GM18511 (cell line): Measurements from ENCODE around the gene ZNF513.
"Not testable (repeated sequence)": the region's sequence is repeated elsewhere in the genome, so short reads cannot be mapped to it uniquely, and the experiment has no call there.

Source experiments
- ATAC-seq: cut with Tn5 transposase; IDR thresholded peaks from one replicate; pipeline ENCODE4 v1.9.1; 2021; ENCODE audit warnings: mild to moderate bottlenecking, moderate library complexity; ENCODE audit not compliant: unreplicated experiment

Gene ZNF513, protein sequence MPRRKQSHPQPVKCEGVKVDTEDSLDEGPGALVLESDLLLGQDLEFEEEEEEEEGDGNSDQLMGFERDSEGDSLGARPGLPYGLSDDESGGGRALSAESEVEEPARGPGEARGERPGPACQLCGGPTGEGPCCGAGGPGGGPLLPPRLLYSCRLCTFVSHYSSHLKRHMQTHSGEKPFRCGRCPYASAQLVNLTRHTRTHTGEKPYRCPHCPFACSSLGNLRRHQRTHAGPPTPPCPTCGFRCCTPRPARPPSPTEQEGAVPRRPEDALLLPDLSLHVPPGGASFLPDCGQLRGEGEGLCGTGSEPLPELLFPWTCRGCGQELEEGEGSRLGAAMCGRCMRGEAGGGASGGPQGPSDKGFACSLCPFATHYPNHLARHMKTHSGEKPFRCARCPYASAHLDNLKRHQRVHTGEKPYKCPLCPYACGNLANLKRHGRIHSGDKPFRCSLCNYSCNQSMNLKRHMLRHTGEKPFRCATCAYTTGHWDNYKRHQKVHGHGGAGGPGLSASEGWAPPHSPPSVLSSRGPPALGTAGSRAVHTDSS

DNA sequence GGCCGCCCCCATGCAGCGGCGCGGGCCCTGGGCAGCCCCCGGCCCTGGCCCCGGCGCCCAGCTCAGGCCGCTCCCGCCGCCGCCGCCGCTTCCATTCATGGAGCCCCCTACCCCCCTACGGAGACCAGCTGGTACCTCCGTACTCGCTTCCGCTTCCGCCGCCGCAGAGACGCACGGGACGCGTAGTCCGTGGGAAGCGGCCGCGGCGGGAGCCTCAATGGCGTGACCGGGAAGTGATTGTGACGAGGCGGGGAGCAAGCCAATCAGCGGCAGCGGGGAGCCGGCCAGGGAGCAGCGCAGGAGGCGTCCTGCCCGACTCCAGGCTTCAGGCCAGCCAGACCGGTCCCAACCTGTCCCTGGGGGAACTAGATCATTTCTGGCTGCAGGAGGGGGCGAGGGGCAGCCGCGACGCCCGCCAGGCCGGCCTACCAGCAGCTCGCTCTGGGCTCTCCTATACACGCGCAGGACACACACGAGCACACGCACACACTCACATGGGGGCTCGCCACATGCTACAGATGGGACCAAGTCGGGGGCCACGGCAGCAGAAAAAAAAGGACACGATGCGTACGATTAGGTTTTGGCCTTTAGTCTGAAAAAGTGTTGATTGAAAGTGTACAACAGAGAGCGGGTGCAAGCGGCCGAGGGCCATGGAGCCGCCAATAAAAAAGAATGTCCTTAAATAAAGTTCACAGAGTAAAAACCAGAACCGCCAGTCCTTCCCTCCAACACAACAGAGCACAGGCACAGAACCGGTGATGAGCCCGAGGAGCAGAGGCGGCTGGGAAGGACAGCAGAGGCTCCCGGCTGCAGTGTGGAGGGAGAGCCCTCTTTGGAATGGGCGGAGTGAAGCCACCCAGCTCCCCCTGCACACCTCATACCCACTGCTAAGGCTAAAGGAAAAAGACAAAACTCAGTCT, at the start of gene ZNF513:
TSS of gene ZNF513 (minus strand) at position 109 of the 920 bp plus-strand sequence. CDS start 208 bp downstream, outside the sequence.
- peak; percentile 93 for ATAC-seq

DNA sequence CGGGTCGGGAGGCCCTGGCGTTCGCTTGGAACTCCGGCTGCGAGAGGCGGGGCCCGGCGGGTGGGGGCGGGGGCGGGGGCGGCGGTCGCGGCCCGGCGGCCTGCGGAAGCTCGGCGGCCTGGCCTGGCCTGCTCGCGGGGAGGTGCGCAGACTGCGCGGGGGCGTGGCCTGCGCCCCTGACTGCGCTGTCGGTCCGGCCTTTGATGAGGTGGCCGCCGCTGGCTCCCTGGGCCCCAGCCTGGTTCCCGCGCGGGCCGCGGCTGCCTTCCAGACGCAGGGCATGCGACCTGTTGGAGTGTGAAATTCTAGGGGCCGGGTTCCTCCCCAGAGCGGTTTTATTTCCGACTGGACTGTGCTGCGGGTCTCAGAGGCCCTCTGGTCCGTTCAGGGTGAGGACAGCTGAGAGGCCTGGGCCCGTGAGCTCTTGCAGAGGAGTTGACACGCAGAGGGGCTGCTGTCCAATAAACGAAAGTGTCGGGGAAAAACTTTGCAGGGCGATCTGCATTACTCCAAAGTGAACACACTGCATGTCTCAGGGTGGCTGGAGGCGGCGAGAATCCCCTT, 48.5 kb upstream of the ZNF513 start:
- peak; percentile 75 for ATAC-seq

DNA sequence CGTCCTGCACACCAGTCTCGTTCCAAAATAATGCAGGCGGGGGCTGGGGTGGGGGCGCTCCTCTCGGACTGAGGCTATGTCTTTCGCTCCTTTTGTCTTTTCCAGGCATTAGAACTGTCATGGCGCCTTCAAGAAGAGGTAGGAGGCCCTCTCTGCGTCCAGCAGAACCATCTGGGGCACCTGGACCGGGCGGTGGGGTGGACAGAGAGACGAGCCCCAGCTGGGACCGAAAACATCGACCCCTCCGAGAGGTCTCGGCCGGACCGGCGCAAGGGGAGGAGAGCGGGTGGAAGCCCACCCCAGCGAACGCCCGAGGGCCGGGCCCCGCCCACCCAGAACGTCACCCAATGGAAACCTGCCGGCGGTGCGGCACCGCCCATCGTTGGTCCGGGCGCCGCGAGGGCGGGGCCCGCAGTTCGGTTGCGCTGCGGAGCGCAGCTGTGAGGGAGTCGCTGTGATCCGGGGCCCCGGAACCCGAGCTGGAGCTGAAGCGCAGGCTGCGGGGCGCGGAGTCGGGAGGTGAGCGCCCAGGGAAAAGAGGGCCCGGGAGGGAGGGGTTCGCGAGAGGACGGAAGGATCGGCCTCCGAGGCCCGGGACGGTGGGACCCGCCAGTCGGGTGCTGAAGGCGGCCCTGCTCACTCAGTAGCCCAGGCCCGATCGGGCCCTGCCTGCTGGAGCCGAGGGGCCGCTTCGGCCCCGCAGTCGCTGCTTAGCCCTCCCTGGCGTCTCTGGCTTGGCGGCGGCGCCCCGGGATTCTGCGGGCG, 47.9 kb upstream of the ZNF513 start, which contains the start of gene NRBP1:
TSS of gene NRBP1 (plus strand) at position 419 of the 765 bp plus-strand sequence. CDS start 4,643 bp downstream, outside the sequence.
- ATAC-seq = peak; percentile 90

DNA sequence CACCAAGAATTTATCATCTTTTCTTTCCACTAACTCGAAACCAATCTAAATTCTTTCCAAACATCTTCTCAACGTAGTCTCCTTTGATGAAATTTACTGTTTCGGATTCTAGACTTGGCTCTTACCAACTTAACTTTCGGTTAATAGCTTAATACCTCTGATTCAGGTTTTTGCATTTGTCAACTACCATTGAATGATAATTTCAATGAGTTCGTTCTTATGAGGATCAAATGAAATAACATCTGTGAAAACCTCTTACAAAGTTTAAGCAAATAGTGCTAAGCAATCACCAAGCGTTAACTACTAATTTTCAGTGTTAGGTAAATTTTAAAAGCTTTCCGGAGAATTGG, 47.3 kb upstream of the ZNF513 start:
- no peak for ATAC-seq

DNA sequence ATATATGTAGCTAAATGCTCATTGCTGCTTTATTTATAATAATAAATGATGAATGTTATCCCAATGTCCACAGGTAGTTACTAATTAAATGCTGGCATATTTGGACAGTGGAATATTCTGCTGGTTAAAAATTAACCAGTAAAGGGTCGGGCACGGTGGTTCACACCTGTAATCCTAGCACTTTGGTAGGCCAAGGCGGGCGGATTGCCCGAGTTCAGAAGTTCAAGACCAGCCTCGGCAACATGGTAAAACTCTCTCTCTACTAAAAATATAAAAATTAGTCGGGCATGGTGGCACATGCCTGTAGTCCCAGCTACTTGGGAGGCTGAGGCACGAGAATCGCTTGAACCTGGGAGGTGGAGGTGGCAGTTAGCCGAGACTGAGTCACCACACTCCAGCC, 44.5 kb upstream of the ZNF513 start:
- ATAC-seq = not testable (repeated sequence)

DNA sequence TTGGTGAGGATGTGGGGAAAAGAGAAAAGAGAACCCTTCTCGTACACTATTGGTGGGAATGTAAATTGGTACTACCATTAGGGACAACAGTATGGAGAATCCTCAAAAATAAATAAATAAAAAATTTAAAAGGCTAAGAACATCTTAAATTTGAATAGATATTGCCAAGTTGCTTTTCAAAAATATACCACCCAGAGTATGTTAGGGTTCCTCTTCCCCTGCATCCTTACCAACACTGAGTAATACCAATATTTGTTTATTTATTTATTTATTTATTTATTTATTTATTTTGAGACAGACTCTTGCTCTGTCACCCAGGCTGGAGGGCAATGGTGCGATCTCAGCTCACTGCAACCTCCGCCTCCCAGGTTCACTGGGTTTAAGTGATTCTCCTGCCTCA, 42.4 kb upstream of the ZNF513 start:
- no peak for ATAC-seq

DNA sequence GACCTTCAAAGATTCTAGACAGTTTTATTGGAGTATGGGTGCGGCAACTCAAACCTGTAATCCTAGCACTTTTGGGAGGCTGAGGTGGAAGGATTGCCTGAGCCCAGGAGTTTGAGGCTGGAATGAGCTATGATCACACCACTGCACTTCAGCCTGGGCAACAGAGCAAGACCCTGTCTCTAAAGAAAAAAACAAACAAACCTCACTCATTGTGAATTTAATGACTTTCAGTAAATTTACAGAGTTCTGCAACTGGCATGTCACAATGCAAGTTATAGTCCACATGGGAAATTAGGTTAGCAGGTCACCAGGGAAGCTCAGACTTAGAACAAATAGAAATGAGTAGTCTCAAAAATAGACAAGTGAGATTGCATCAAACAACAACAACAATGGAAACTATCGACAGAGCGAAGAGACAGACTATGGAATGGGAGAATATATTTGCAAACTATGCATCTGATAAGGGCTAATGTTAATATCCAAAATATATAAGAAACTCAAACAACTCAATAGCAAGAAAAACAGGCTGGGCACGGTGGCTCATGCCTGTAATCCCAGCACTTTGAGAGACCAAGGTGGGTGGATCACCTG, 41.2 kb upstream of the ZNF513 start:
- no peak for ATAC-seq

DNA sequence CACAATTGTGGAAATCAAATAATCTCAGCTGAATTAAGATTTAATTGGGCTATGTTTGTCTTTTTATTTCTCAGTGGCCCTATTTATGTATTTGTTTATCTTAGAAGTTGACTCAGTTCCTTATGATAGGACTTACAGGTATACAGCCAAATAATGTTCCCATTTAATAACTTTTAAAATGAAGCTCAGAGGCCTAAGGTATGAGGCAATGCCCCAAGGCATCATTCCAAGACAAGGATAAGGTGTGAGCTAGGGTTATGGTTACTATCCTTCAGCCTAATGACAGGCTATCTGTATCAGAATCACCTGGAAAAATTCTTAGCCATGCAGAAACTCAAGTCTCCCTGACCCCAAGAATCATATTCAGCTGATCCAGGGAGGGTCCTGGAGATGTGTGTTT, 40.5 kb upstream of the ZNF513 start:
- no peak for ATAC-seq

DNA sequence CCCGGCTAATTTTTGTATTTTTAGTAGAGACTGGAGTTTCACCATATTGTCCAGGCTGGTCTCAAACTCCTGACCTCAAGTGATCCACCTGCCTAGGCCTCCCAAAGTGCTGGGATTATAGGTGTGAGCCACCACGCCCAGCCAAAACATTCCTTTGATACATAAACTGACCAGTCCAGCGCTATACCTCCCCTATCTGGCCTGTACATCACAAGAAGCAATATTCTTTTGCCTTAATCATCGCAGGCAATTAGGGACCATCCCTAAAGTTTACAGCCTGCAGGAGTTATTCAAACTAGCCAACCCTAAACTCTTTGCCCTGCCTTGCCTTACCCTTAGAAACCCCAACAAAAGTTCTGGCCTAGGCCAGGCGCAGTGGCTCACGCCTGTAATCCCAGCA, 35.6 kb upstream of the ZNF513 start:
- ATAC-seq = no peak

DNA sequence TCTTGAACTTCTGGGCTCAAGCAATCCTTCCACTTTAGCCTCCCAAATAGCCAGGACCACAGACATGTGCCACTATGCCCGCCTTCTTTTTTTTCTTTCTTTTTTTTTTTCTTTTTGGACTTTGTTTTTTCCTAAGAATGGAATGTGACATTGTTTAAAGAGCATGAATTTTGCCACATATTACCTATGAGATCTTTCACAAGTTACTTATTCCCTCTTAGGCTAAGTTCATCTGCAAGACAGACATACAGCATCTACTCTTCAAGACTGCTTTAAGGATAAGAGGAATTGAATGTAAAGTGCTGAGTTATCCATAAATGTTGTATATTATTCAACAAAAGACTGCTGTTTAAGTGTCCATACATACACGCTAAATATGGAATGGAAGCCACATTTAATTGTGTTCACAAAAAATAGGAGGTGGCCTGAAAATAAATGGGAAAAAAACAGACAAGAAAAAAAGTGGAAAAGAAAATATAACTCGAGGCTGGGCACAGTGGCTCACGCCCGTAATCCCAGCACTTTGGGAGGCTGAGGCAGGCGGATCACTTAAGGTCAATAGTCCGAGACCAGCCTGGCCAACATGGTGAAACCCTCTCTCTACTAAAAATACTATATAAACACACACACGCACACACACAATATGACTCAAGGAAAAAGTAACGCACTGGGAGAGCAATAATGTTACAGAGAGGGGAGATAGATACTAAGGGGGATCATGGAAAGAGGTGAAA, 32.1 kb upstream of the ZNF513 start:
- no peak for ATAC-seq

DNA sequence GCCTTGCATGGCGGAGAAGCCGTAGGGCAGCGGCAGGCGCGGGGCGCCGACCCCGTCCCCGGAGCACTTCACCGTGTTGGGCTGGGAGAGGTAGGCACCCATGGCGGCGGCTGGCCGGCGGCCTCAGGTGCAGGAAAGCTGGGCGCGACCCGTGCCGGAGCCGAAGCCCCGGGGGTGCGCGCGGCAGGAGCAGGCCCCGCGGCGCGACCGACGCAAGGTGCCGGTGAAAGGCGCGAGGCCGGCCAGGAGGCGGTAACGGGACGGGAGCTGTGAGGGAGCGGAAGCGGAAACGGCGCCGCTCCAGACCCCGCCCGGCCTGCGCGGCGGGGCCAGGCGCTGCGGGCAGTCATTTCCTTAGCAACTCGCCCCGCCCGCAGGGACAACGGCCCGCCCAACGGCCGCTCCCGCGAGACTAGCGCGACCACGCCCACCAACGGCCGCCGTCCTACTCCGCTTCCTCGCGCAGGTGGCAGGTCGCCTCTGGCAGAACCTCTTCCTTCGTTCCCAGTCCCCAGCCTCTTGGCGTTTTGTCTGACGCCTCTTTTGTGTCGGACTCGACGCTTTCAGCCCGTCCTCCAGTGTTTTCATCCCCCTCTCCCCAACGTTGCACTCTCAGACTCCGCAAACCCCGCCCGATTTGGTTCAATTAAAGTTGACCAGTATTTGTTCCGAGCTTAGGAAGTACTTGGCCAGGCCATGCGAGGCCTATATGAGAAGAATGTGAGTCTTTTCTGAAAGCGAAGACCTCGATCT, 29.0 kb upstream of the ZNF513 start, which contains the start of gene PPM1G:
TSS of gene PPM1G (minus strand) at position 271 of the 753 bp plus-strand sequence. CDS start at position 102, 169 bp downstream.
- peak; percentile 95 for ATAC-seq

DNA sequence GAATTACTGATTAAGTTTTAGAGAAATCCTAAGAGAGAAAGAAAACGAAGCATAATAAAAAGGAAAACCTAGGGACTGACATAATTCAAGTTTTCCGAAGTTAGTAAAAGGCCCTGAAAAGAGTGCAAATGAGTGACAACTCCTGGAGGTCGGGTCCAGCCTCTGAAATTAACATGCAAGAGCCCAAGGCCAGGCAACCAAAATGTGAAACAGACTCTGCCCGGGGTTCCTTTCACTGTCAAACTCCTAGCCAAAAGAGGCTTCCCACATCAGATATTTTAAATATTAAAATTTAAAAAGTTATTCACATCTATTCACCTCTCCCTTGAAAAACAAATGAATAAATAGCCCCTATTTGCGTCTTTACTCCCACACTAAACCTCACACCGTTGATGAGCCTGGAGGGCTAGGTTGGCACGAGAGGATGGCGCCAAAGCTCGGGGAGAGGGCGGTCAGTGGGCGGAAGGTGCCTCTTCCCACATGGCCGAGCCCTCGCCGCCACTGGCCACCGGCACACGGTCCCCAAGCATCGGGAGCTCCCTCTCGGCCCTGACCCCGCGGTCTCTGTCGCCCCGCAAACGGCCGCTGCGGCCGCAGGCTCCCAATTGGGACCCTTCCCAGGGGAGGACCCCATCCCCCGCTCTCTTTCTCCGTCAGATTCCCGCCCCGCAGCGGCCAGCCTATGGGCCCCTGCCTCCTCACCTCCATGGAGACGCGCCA, 28.2 kb upstream of the ZNF513 start:
- peak; percentile 43 for ATAC-seq

DNA sequence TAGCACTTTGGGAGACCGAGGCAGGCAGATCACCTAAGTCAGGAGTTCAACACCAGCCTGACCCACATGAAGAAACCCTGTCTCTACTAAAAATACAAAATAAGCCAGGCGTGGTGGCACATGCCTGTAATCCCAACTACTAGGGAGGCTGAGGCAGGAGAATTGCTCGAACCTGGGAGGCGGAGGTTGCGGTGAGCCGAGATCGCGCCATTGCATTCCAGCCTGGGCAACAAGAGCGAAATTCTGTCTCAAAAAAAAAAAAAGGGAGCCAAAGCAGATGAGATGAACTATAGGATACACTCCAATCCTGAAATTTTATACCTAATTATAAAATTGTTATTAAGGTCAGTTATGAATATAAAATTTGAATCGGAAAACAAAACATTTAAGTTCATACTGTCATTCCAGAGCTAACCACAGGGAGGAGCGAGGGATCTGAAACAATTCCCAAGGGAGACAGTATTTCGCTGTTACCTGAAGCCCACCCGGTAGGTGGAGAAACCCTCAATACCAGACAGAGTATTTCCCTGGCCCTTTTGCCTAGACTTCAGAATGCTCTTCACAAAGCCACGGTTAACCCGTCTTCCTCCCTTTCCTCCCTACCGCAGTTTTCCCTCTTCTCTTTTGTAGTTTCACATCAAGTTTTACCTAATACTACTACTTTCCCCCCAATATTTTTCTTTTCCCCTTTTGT, 27.4 kb upstream of the ZNF513 start:
- ATAC-seq = no peak

DNA sequence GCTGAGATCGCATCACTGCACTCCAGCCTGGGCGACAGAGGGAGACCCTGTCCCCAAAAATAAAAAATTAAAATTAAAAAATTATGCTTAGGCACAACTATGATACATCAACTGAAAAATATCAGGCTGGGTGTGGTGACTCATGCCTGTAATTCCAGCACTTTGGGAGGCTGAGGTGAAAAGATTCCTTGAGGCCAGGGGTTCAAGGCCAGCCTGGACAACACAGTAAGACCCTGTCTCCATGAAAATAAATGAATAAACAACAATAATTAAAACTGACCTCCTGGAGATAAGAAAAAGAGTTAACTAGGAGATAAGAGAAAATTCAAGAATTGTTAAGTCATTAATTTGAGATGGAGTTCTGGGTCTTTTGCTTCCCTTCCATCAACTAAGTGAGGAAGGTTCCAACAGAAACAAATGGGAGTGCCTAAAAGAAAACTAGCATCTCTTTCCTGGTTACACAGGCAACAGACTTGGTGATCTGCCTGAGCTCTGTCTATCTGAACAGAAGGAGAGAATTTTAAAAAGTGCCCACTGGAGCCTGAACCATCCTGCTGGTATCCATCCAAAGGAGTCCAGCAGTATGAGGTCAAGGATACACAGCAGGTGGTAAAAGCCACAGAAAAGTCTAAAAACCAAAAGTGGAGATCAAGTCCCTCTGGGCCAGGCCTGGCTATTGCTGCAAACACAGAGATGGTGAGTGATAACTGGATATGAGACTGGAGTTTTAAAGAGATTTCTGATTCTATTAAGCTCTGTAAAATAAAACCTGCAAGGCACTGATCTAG, 20.0 kb upstream of the ZNF513 start:
- no peak for ATAC-seq

DNA sequence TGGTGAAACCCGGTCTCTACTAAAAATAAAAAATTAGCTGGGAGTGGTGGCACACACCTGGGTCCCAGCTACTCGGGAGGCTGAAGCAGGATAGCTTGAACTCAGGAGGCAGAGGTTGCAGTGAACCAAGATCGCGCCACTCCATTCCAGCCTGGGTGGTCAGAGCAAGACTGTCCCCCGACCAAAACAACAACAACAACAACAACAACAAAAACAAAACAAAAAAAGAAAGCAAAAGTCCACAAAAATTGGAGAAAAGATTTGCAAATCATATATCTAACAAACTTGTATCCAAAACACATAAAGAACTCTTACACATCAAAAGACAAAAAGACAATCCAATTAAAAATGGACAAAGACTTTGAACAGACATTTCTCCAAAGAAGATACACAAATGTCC, 18.4 kb upstream of the ZNF513 start:
- no peak for ATAC-seq

DNA sequence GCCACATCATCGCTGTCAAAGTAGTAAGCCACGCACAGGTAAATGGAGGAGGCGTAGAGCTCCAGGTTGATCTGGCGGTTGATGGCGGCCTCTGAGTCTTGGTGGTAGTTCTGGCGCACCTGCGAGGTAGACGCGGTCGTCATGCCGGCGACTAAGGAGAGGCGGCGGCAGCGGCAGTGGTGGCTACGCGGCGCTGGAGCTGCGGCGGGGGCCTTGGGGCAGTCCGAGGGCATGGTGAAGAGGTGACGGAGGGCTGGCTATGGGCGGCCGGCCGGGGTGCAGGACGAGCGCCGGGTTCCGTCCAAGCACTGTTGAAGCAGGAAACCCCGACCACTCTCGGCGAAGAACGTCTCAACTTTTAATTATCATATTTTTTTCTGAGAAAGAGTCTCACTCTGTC, 12.7 kb upstream of the ZNF513 start:
- ATAC-seq = no peak
